Measurements from ENCODE around the gene ASB6. TPM values are rescaled to one million over a fixed set of nuclear protein-coding genes. Genes with fewer than 3 reads are reported as not detected.
"Not testable (repeated sequence)": the region's sequence is repeated elsewhere in the genome, so short reads cannot be mapped to it uniquely, and the experiment has no call there.

Gene ASB6
- total RNA-seq, 2 experiments from 2014 or later, result 19.0 to 21.4 TPM

DNA sequence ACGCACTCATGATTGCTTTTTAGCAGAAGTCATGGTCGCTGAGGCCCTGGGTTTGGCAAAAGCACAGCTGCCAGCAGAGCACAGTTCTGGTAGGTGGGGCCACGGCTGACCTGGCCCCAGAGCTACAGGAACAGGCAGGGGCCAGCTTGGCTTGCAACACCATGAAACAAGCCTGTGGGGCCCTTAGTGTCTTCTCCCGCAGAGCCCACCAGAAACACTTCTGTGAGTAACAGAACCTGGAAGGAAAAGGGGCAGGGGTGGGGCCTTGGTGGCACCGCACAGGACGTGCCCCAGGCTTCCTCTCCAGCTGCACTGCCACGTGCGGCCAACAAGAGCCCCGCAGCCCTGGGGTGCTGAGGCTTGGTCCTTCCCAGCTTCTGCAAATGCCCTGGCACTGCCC, 4.8 kb downstream of the ASB6 start:
- no TSS peak for BruUV-seq (replicated peaks)
- TF ChIP-seq, protein P1, sequence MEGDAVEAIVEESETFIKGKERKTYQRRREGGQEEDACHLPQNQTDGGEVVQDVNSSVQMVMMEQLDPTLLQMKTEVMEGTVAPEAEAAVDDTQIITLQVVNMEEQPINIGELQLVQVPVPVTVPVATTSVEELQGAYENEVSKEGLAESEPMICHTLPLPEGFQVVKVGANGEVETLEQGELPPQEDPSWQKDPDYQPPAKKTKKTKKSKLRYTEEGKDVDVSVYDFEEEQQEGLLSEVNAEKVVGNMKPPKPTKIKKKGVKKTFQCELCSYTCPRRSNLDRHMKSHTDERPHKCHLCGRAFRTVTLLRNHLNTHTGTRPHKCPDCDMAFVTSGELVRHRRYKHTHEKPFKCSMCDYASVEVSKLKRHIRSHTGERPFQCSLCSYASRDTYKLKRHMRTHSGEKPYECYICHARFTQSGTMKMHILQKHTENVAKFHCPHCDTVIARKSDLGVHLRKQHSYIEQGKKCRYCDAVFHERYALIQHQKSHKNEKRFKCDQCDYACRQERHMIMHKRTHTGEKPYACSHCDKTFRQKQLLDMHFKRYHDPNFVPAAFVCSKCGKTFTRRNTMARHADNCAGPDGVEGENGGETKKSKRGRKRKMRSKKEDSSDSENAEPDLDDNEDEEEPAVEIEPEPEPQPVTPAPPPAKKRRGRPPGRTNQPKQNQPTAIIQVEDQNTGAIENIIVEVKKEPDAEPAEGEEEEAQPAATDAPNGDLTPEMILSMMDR (conservative IDR thresholded peaks at IDR 0.05; ENCODE audit: low read length), result no peak
- no peak for TF ChIP-seq EZH2phosphoT487 (IDR thresholded peaks at IDR 0.05; ENCODE audit: borderline replicate concordance, low read depth, low read length)
- no peak for DNase-seq (ENCODE audit: low spot score)
- H3K9me2 ChIP-seq (ENCODE audit: insufficient read depth, low read length), result no peaks in the 10 kb centered on the region
- no peak overlapping the region for H3K4me2 ChIP-seq (ENCODE audit: low read length)
- peaks cover 11% of the 10 kb centered on the region for H3K4me1 ChIP-seq (ENCODE audit: insufficient read depth, low read length, poor library complexity, severe bottlenecking)
- intact Hi-C loops (cut with micrococcal nuclease; ENCODE audit: unreplicated experiment), result no loop called here
- peaks cover 71% of the 10 kb centered on the region for H3K36me3 ChIP-seq (ENCODE audit: insufficient read depth, low read length)
- H3K9me3 ChIP-seq (ENCODE audit: low read length), result no peaks in the 10 kb centered on the region
- CTCF ChIA-PET (ENCODE audit: unreplicated experiment), result no interaction called here
- H3K79me2 ChIP-seq (ENCODE audit: insufficient read depth, low read depth, low read length), result peaks cover 28% of the 10 kb centered on the region
- H2AFZ ChIP-seq (ENCODE audit: low read length), result no peak overlapping the region
- no peak overlapping the region for H3K27ac ChIP-seq (ENCODE audit: low read depth, low read length, poor library complexity, severe bottlenecking)
- H3K4me3 ChIP-seq (ENCODE audit: low read depth, low read length, poor library complexity, severe bottlenecking), result no peak overlapping the region
- POLR2A ChIA-PET, result no interaction called here
- H4K20me1 ChIP-seq (ENCODE audit: insufficient read depth, low read length), result peaks cover 8% of the 10 kb centered on the region; the same call in 1 of the 2 replicates

DNA sequence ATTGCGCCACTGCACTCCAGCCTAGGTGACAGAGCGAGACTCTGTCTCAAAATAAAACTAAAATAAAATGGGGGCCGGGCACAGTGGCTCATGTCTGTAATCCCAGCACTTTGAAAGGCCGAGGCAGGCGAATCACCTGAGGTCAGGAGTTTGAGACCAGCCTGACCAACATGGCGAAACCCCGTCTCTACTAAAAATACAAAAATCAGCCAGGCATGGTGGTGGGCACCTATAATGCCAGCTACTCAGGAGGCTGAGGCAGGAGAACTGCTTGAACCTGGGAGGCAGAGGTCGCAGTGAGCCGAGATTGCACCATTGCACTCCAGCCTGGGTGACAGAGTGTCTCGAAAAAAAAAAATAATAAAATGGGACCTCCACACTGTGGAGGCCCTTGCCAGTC, 5.6 kb downstream of the ASB6 start:
- H3K9me3 ChIP-seq (ENCODE audit: low read length); H2AFZ ChIP-seq (ENCODE audit: low read length); CTCF ChIA-PET (ENCODE audit: unreplicated experiment); H3K9me2 ChIP-seq (ENCODE audit: insufficient read depth, low read length); H3K27ac ChIP-seq (ENCODE audit: low read depth, low read length, poor library complexity, severe bottlenecking); H3K4me2 ChIP-seq (ENCODE audit: low read length); POLR2A ChIA-PET; H4K20me1 ChIP-seq (ENCODE audit: insufficient read depth, low read length); DNase-seq (ENCODE audit: low spot score); BruUV-seq (replicated peaks); intact Hi-C loops (cut with micrococcal nuclease; ENCODE audit: unreplicated experiment); H3K4me3 ChIP-seq (ENCODE audit: low read depth, low read length, poor library complexity, severe bottlenecking): not testable (repeated sequence)
- peaks cover 79% of the 10 kb centered on the region for H3K36me3 ChIP-seq (ENCODE audit: insufficient read depth, low read length)
- H3K4me1 ChIP-seq (ENCODE audit: insufficient read depth, low read length, poor library complexity, severe bottlenecking), result peaks cover 11% of the 10 kb centered on the region
- peaks cover 32% of the 10 kb centered on the region for H3K79me2 ChIP-seq (ENCODE audit: insufficient read depth, low read depth, low read length)

DNA sequence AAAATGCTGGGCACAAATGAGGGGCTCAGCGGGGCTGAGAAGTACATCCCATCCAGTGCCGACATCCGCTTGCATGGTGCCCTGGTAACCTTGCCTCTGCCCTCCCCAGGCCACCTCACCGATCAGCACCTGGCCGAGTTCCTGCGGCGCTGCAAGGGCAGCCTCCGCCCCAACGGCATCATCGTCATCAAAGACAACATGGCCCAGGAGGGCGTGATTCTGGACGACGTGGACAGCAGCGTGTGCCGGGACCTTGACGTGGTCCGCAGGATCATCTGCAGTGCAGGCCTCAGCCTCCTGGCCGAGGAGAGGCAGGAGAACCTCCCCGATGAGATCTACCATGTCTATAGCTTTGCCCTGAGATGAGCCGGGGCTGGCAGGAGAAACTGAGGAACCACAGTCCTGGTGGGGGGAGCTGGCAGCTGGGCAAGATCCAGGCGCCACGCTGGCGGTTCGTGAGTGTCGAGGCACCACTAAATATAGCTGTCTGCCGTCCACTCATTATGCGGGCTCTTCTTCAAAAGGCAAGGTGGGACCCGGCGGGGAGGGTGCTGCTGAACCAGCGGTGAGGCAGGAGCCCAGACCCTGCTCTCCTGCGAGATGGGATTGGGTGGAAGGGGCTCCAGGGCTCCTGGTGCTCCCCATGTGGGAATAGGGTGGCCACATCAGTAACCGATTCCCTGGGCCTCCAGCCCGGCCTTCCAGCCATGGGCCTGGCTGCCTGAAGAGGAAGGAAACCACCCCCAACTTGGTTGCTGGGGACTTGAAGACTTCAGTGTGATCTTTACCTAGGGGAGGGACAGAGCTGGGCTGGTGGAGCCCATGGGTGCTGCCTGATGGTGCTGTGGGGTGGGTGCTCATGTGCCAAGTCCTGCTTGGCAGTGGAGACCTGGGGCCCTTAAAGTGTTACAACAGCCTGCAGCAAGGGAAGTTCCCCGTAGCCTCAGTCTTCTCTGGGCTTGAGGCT, 6.6 kb downstream of the ASB6 start:
- H3K9me2 ChIP-seq (ENCODE audit: insufficient read depth, low read length), result no peaks in the 10 kb centered on the region
- intact Hi-C loops (cut with micrococcal nuclease; ENCODE audit: unreplicated experiment), result no loop called here
- peaks cover 4% of the 10 kb centered on the region for H3K4me1 ChIP-seq (ENCODE audit: insufficient read depth, low read length, poor library complexity, severe bottlenecking)
- no peak overlapping the region for H3K27ac ChIP-seq (ENCODE audit: low read depth, low read length, poor library complexity, severe bottlenecking)
- POLR2A ChIA-PET, result no interaction called here
- H3K36me3 ChIP-seq (ENCODE audit: insufficient read depth, low read length), result peaks cover 88% of the 10 kb centered on the region
- H2AFZ ChIP-seq (ENCODE audit: low read length), result no peak overlapping the region
- no peak for DNase-seq (ENCODE audit: low spot score)
- no TSS peak for BruUV-seq (replicated peaks)
- CTCF ChIA-PET (ENCODE audit: unreplicated experiment), result no interaction called here
- H4K20me1 ChIP-seq (ENCODE audit: insufficient read depth, low read length), result peaks cover 10% of the 10 kb centered on the region; the same call in 1 of the 2 replicates
- H3K9me3 ChIP-seq (ENCODE audit: low read length), result no peaks in the 10 kb centered on the region
- H3K4me3 ChIP-seq (ENCODE audit: low read depth, low read length, poor library complexity, severe bottlenecking), result no peak overlapping the region
- H3K4me2 ChIP-seq (ENCODE audit: low read length), result no peak overlapping the region
- H3K79me2 ChIP-seq (ENCODE audit: insufficient read depth, low read depth, low read length), result peaks cover 34% of the 10 kb centered on the region
- no peak for TF ChIP-seq EZH2phosphoT487 (IDR thresholded peaks at IDR 0.05; ENCODE audit: borderline replicate concordance, low read depth, low read length)
- TF ChIP-seq, protein P1 (conservative IDR thresholded peaks at IDR 0.05; ENCODE audit: low read length), result no peak
